Hepatocyte (in vitro differentiated cells): Measurements from ENCODE around the gene DOC2B.

ENCODE experiments used
- CTCF ChIP-seq: fragments of 200-600 bp; sonication (generic); IDR thresholded peaks from 2 replicates; pipeline ENCODE4 v1.5.1; 2016; ENCODE audit warnings: antibody characterized with exemption, mild to moderate bottlenecking; ENCODE audit not compliant: poor library complexity
- EZH2 ChIP-seq: fragments of 200-600 bp; sonication (generic); IDR thresholded peaks from 2 replicates; pipeline ENCODE4 v1.6.1; 2016; ENCODE audit warnings: antibody characterized with exemption, mild to moderate bottlenecking, borderline replicate concordance

GRCh38 chr17:214881-215331, 33.5 kb upstream of the DOC2B start:
- TF ChIP-seq EZH2 (no peak), CTCF (no peak)
